ENCODE results near the gene HTR2C.
"Not testable (repeated sequence)": the region's sequence is repeated elsewhere in the genome, so short reads cannot be mapped to it uniquely, and the experiment has no call there.

Gene HTR2C

DNA sequence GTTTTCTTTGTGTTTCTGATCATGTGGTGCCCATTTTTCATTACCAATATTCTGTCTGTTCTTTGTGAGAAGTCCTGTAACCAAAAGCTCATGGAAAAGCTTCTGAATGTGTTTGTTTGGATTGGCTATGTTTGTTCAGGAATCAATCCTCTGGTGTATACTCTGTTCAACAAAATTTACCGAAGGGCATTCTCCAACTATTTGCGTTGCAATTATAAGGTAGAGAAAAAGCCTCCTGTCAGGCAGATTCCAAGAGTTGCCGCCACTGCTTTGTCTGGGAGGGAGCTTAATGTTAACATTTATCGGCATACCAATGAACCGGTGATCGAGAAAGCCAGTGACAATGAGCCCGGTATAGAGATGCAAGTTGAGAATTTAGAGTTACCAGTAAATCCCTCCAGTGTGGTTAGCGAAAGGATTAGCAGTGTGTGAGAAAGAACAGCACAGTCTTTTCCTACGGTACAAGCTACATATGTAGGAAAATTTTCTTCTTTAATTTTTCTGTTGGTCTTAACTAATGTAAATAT, 323.2 kb downstream of the HTR2C start:
- H3K9ac ChIP-seq (ENCODE audit: low read length): no peak overlapping the region
- H3K4me3 ChIP-seq (ENCODE audit: low read length): no peak overlapping the region
- H3K4me1 ChIP-seq (ENCODE audit: control insufficient read depth, insufficient read depth, low read length): no peaks in the 10 kb centered on the region
- no peak overlapping the region for H3K27ac ChIP-seq (ENCODE audit: low read depth, low read length)
- H3K36me3 ChIP-seq (ENCODE audit: control insufficient read depth, insufficient read depth, low read length): no peaks in the 10 kb centered on the region
- H3K27me3 ChIP-seq (ENCODE audit: control insufficient read depth, insufficient read depth, low read length): no peaks in the 10 kb centered on the region

GRCh38 chrX:114924423-114924822, 340.5 kb downstream of the HTR2C start:
- no peaks in the 10 kb centered on the region for H3K36me3 ChIP-seq (ENCODE audit: control insufficient read depth, insufficient read depth, low read length)
- no peak overlapping the region for H3K4me3 ChIP-seq (ENCODE audit: low read length)
- no peak overlapping the region for H3K9ac ChIP-seq (ENCODE audit: low read length)
- no peak overlapping the region for H3K27ac ChIP-seq (ENCODE audit: low read depth, low read length)
- no peaks in the 10 kb centered on the region for H3K27me3 ChIP-seq (ENCODE audit: control insufficient read depth, insufficient read depth, low read length)
- H3K4me1 ChIP-seq (ENCODE audit: control insufficient read depth, insufficient read depth, low read length): no peaks in the 10 kb centered on the region

DNA sequence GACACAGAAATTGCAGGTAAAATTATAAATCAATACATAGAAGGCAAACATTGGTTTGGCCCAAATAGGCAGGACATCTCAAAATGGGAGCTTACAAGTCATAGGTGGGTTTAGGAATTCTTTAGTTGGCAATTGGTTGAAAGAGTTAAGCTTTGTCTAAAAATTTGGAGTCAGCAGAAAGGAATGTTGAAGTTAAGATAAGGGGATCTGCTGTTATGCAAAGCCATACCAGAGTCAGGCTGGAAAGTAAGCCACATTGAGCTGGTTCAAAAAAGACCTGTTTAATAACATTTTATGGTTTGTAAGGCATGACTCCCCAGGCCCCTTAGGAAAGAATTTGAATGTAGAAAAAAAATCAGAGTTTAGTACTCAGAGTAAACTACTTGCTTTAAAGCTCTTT, 341.0 kb downstream of the HTR2C start:
- H3K4me3 ChIP-seq (ENCODE audit: low read length): no peak overlapping the region
- no peaks in the 10 kb centered on the region for H3K27me3 ChIP-seq (ENCODE audit: control insufficient read depth, insufficient read depth, low read length)
- no peaks in the 10 kb centered on the region for H3K4me1 ChIP-seq (ENCODE audit: control insufficient read depth, insufficient read depth, low read length)
- no peak overlapping the region for H3K9ac ChIP-seq (ENCODE audit: low read length)
- H3K36me3 ChIP-seq (ENCODE audit: control insufficient read depth, insufficient read depth, low read length): no peaks in the 10 kb centered on the region
- no peak overlapping the region for H3K27ac ChIP-seq (ENCODE audit: low read depth, low read length)

DNA sequence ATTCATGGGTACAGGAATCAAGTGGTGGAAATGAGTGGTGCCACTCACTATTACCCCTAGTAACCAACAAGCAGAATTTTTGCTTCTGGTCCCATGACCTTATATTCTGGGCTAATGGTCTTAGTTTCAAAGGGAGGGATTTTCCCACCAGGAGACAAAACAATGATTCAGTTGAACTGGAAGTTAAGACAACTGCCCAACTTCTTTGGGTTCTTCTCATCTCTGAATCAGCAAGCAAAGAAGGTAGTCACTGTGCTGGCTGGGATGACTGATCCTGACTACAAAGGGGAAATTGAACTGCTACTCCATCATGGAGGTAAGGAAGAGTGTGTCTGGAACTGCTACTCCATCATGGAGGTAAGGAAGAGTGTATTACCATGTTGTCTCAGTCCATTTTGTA, 346.3 kb downstream of the HTR2C start:
- no peak overlapping the region for H3K4me3 ChIP-seq (ENCODE audit: low read length)
- no peaks in the 10 kb centered on the region for H3K4me1 ChIP-seq (ENCODE audit: control insufficient read depth, insufficient read depth, low read length)
- no peak overlapping the region for H3K9ac ChIP-seq (ENCODE audit: low read length)
- H3K36me3 ChIP-seq (ENCODE audit: control insufficient read depth, insufficient read depth, low read length): no peaks in the 10 kb centered on the region
- no peaks in the 10 kb centered on the region for H3K27me3 ChIP-seq (ENCODE audit: control insufficient read depth, insufficient read depth, low read length)
- no peak overlapping the region for H3K27ac ChIP-seq (ENCODE audit: low read depth, low read length)

- Histone ChIP-seq H3K4me3 (ENCODE audit: low read length) (no peak overlapping the region), H3K27me3 (ENCODE audit: control insufficient read depth, insufficient read depth, low read length) (no peaks in the 10 kb centered on the region), H3K9ac (ENCODE audit: low read length) (no peak overlapping the region), H3K4me1 (ENCODE audit: control insufficient read depth, insufficient read depth, low read length) (no peaks in the 10 kb centered on the region), H3K36me3 (ENCODE audit: control insufficient read depth, insufficient read depth, low read length) (no peaks in the 10 kb centered on the region), H3K27ac (ENCODE audit: low read depth, low read length) (no peak overlapping the region)
These were observed 348.7 kb downstream of the HTR2C start for GRCh38 chrX:114932550-114932949.

DNA sequence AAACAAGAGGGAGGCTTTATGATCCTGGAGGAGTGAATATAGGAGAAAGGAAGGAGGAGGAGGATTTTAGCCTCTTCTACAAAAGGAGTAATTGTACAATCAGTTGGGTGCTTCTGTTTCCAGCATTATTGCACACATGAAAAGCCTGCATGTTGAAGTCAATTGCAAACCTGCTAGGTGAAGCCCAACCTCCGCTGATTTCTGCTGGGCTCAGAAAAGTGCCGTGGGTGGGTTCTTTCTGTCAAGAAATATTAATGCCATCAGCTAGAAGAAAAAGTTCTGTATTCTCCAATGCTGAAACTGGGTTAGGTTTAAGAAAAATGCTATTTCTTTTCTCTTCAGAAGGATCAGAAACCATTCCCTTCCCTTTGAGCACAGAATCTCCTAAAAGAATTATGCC, 349.4 kb downstream of the HTR2C start:
- not testable (repeated sequence) for H3K27me3 ChIP-seq (ENCODE audit: control insufficient read depth, insufficient read depth, low read length); H3K4me3 ChIP-seq (ENCODE audit: low read length); H3K36me3 ChIP-seq (ENCODE audit: control insufficient read depth, insufficient read depth, low read length); H3K27ac ChIP-seq (ENCODE audit: low read depth, low read length); H3K9ac ChIP-seq (ENCODE audit: low read length); H3K4me1 ChIP-seq (ENCODE audit: control insufficient read depth, insufficient read depth, low read length)

GRCh38 chrX:114937090-114937489, 353.2 kb downstream of the HTR2C start:
- not testable (repeated sequence) for H3K27me3 ChIP-seq (ENCODE audit: control insufficient read depth, insufficient read depth, low read length); H3K9ac ChIP-seq (ENCODE audit: low read length); H3K27ac ChIP-seq (ENCODE audit: low read depth, low read length); H3K4me1 ChIP-seq (ENCODE audit: control insufficient read depth, insufficient read depth, low read length); H3K4me3 ChIP-seq (ENCODE audit: low read length); H3K36me3 ChIP-seq (ENCODE audit: control insufficient read depth, insufficient read depth, low read length)

DNA sequence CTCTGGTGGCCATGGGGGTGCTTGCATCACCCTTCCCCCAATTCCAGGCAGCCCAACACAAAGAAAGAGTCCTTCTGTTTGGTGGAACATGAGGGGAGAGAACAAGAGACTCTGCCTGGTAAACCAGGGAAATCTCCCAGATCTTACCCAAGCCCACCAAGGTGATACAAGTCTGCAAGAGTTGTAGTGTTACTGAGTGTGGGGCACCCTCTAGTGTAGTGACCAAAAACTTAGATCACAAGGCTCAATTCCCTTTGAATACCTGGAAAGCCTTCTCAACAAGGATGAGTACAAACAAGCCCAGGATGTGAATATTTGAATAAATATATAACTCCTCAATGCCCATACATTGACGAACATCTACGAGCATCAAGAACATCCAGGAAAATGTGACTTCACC, 368.8 kb downstream of the HTR2C start:
- Histone ChIP-seq H3K4me3 (ENCODE audit: low read length) (no peak overlapping the region), H3K27me3 (ENCODE audit: control insufficient read depth, insufficient read depth, low read length) (no peaks in the 10 kb centered on the region), H3K27ac (ENCODE audit: low read depth, low read length) (no peak overlapping the region), H3K9ac (ENCODE audit: low read length) (no peak overlapping the region), H3K4me1 (ENCODE audit: control insufficient read depth, insufficient read depth, low read length) (no peaks in the 10 kb centered on the region), H3K36me3 (ENCODE audit: control insufficient read depth, insufficient read depth, low read length) (no peaks in the 10 kb centered on the region)
